ENCODE results near the gene CPT1C. TPM values are rescaled to one million over a fixed set of nuclear protein-coding genes. Genes with fewer than 3 reads are reported as not detected.

The CPT1C gene
- total and polyA plus RNA-seq, 4 donors, result 0.37 to 0.75 (median 0.59) TPM

- Histone ChIP-seq H3K27ac (ENCODE audit: low read depth in 1 of 2, low read length in 2 of 2) (no peak overlapping the region), H3K9me3 (ENCODE audit: control insufficient read depth in 4 of 4, low read length in 3 of 4) (no peaks in the 10 kb centered on the region), H3K36me3 (ENCODE audit: control insufficient read depth in 4 of 4, insufficient read depth in 3 of 4, low read depth in 1 of 4, low read length in 3 of 4) (peaks cover 26 to 72% (median 42%) of the 10 kb centered on the region in 4 donors), H3K27me3 (ENCODE audit: control insufficient read depth in 4 of 4, insufficient read depth in 4 of 4, low read length in 3 of 4) (no peaks in the 10 kb centered on the region), H3K9ac (ENCODE audit: low read depth in 1 of 2, low read length in 2 of 2) (no peak overlapping the region), H3K4me3 (ENCODE audit: low read depth in 1 of 3, low read length in 3 of 3) (no peak overlapping the region), H3K4me1 (ENCODE audit: control insufficient read depth in 4 of 4, insufficient read depth in 4 of 4, low read length in 3 of 4) (no peaks in the 10 kb centered on the region)
- no peak for DNase-seq (ENCODE audit: low spot score)
- WGBS, result 97% methylated on average over 58 of the region's 58 CpGs
- TF ChIP-seq MAX (IDR thresholded peaks at IDR 0.05), result no peak
- TF ChIP-seq ZBTB33 (IDR thresholded peaks at IDR 0.05), result no peak
- no peak for TF ChIP-seq EGR1 (IDR thresholded peaks at IDR 0.05; ENCODE audit: low read depth in 2 of 2)
- no peak for TF ChIP-seq GABPA (IDR thresholded peaks at IDR 0.05 in 1 of 2, conservative IDR thresholded peaks at IDR 0.05 in 1 of 2)
- no peak for TF ChIP-seq JUND (IDR thresholded peaks at IDR 0.05)
- TF ChIP-seq ATF3 (IDR thresholded peaks at IDR 0.05), result no peak
- TF ChIP-seq HNF4G (IDR thresholded peaks at IDR 0.05), result no peak
- no peak for TF ChIP-seq TAF1 (conservative IDR thresholded peaks at IDR 0.05)
- no peak for TF ChIP-seq REST (IDR thresholded peaks at IDR 0.05)
- no peak for TF ChIP-seq CTCF (IDR thresholded peaks at IDR 0.05; ENCODE audit: low read depth, low read length, missing input control)
- no peak for TF ChIP-seq RXRA (IDR thresholded peaks at IDR 0.05)
- no peak for TF ChIP-seq YY1 (IDR thresholded peaks at IDR 0.05)
- TF ChIP-seq NR2F2 (IDR thresholded peaks at IDR 0.05), result no peak
- TF ChIP-seq RAD21 (IDR thresholded peaks at IDR 0.05), result no peak
- TF ChIP-seq HNF4A (conservative IDR thresholded peaks at IDR 0.05), result no peak
- no peak for TF ChIP-seq SP1 (IDR thresholded peaks at IDR 0.05)
- no peak for TF ChIP-seq FOXA2 (IDR thresholded peaks at IDR 0.05)
- no peak for TF ChIP-seq FOXA1 (IDR thresholded peaks at IDR 0.05)
These were observed 38.1 kb upstream of the CPT1C start for GRCh38 chr19:49652551-49653465.

All from liver (tissue), 9 donors.